GM19025 (cell line): ENCODE measurements around the gene PDE8A.

Experiments used
- ATAC-seq: cut with Tn5 transposase; IDR thresholded peaks from one replicate; pipeline ENCODE4 v1.9.1; 2021; ENCODE audit warnings: mild to moderate bottlenecking, low read depth, moderate library complexity; ENCODE audit not compliant: unreplicated experiment

Gene PDE8A

GRCh38 chr15:85064710-85065109 lies 83.1 kb downstream of the PDE8A start:
- ATAC-seq = no peak

- no peak for ATAC-seq
Measured at GRCh38 chr15:85071061-85071460, 89.4 kb downstream of the PDE8A start.

GRCh38 chr15:85071504-85071903 lies 89.8 kb downstream of the PDE8A start:
- ATAC-seq = no peak

- ATAC-seq = no peak
Measured at GRCh38 chr15:85072917-85073316, 91.3 kb downstream of the PDE8A start.

GRCh38 chr15:85073556-85074194 lies 92.0 kb downstream of the PDE8A start:
- peak; percentile 84 for ATAC-seq

GRCh38 chr15:85086855-85087254 lies 105.2 kb downstream of the PDE8A start:
- no peak for ATAC-seq

GRCh38 chr15:85088300-85088699 lies 106.6 kb downstream of the PDE8A start:
- no peak for ATAC-seq

- ATAC-seq = no peak
Measured at GRCh38 chr15:85089929-85090597, 108.4 kb downstream of the PDE8A start.

- no peak for ATAC-seq
Measured at GRCh38 chr15:85091990-85092389, 110.3 kb downstream of the PDE8A start.

- ATAC-seq = no peak
Measured at GRCh38 chr15:85094685-85095084, 113.0 kb downstream of the PDE8A start.

- ATAC-seq = no peak
Measured at GRCh38 chr15:85095566-85095965, 113.9 kb downstream of the PDE8A start.

- ATAC-seq = no peak
Measured at GRCh38 chr15:85097250-85097649, 115.6 kb downstream of the PDE8A start.

GRCh38 chr15:85097725-85098124 lies 116.1 kb downstream of the PDE8A start:
- ATAC-seq = no peak

- ATAC-seq = no peak
Measured at GRCh38 chr15:85099195-85099803, 117.6 kb downstream of the PDE8A start.

- ATAC-seq = no peak
Measured at GRCh38 chr15:85100186-85100937, 118.7 kb downstream of the PDE8A start.

GRCh38 chr15:85104584-85104983 lies 122.9 kb downstream of the PDE8A start:
- no peak for ATAC-seq

- ATAC-seq = no peak
Measured at GRCh38 chr15:85108136-85108535, 126.5 kb downstream of the PDE8A start.

- no peak for ATAC-seq
Measured at GRCh38 chr15:85109333-85109732, 127.7 kb downstream of the PDE8A start.

GRCh38 chr15:85112997-85113396 lies 131.3 kb downstream of the PDE8A start:
- no peak for ATAC-seq

GRCh38 chr15:85114886-85115285 lies 133.2 kb downstream of the PDE8A start:
- ATAC-seq = no peak

- no peak for ATAC-seq
Measured at GRCh38 chr15:85116066-85116465, 134.4 kb downstream of the PDE8A start.
